ENCODE results near the gene SATB1. TPM values are rescaled to one million over a fixed set of nuclear protein-coding genes. Genes with fewer than 3 reads are reported as not detected.
"Not testable (repeated sequence)": the region's sequence is repeated elsewhere in the genome, so short reads cannot be mapped to it uniquely, and the experiment has no call there.

Gene SATB1
- total RNA-seq, 1 donor: 23.3 TPM

- no peak for DNase-seq (ENCODE audit: low read depth)
- no peak overlapping the region for H3K4me3 ChIP-seq (ENCODE audit: low read depth, low read length)
- no peak for TF ChIP-seq CTCF (IDR thresholded peaks at IDR 0.05; ENCODE audit: insufficient read depth, low read length)
These were observed 86.2 kb downstream of the SATB1 start for GRCh38 chr3:18338827-18339514.

GRCh38 chr3:18337231-18337630 lies 87.9 kb downstream of the SATB1 start:
- TF ChIP-seq CTCF (IDR thresholded peaks at IDR 0.05; ENCODE audit: insufficient read depth, low read length): no peak
- no peak for DNase-seq (ENCODE audit: low read depth)
- no peak overlapping the region for H3K4me3 ChIP-seq (ENCODE audit: low read depth, low read length)

GRCh38 chr3:18334837-18335601 lies 90.1 kb downstream of the SATB1 start:
- H3K4me3 ChIP-seq (ENCODE audit: low read depth, low read length): no peak overlapping the region
- no peak for TF ChIP-seq CTCF (IDR thresholded peaks at IDR 0.05; ENCODE audit: insufficient read depth, low read length)
- DNase-seq (ENCODE audit: low read depth): no peak

- DNase-seq (ENCODE audit: low read depth); H3K4me3 ChIP-seq (ENCODE audit: low read depth, low read length): not testable (repeated sequence)
These were observed 94.2 kb downstream of the SATB1 start for GRCh38 chr3:18330772-18331441.

GRCh38 chr3:18308096-18308650 lies 117.0 kb downstream of the SATB1 start:
- no peak overlapping the region for H3K4me3 ChIP-seq (ENCODE audit: low read depth, low read length)
- TF ChIP-seq CTCF (IDR thresholded peaks at IDR 0.05; ENCODE audit: insufficient read depth, low read length): no peak
- peak; percentile 2 for DNase-seq (ENCODE audit: low read depth)

- DNase-seq (ENCODE audit: low read depth): no peak
- H3K4me3 ChIP-seq (ENCODE audit: low read depth, low read length): no peak overlapping the region
- no peak for TF ChIP-seq CTCF (IDR thresholded peaks at IDR 0.05; ENCODE audit: insufficient read depth, low read length)
These were observed 117.6 kb downstream of the SATB1 start for GRCh38 chr3:18307529-18307928.

GRCh38 chr3:18302517-18302916 lies 122.6 kb downstream of the SATB1 start:
- TF ChIP-seq CTCF (IDR thresholded peaks at IDR 0.05; ENCODE audit: insufficient read depth, low read length): no peak
- DNase-seq (ENCODE audit: low read depth): peak; percentile 54

More at GRCh38 chr3:18302517-18302916, 122.6 kb downstream of the SATB1 start:
- no peak overlapping the region for H3K4me3 ChIP-seq (ENCODE audit: low read depth, low read length)
